Liver (tissue), 9 donors: ENCODE results near the gene ERC2. TPM values are rescaled to one million over a fixed set of nuclear protein-coding genes. Genes with fewer than 3 reads are reported as not detected.

ENCODE experiments used
- DNase-seq: peaks from one replicate; pipeline ENCODE4 v3.0.0-alpha.2; 2017; ENCODE audit warnings: low spot score
- H3K27ac ChIP-seq, 2 donors: one replicate each; pipeline ENCODE4 v1.7.0; 2013; ENCODE audit warnings: inconsistent platforms in 2 of 2, low read length in 2 of 2, control low read depth in 1 of 2, low read depth in 1 of 2, mild to moderate bottlenecking in 1 of 2
- H3K27me3 ChIP-seq, 4 donors: one replicate each; pipeline versions ENCODE4 v1.6.1 to v1.7.0; 2013; ENCODE audit warnings: low read length in 3 of 4, inconsistent platforms in 1 of 4, mild to moderate bottlenecking in 1 of 4, moderate library complexity in 1 of 4; ENCODE audit not compliant: control insufficient read depth in 4 of 4, insufficient read depth in 4 of 4
- H3K36me3 ChIP-seq, 4 donors: one replicate each; pipeline versions ENCODE4 v1.6.1 to v1.7.0; 2013; ENCODE audit warnings: low read length in 3 of 4, mild to moderate bottlenecking in 3 of 4, low read depth in 1 of 4, moderate library complexity in 1 of 4; ENCODE audit not compliant: control insufficient read depth in 4 of 4, insufficient read depth in 3 of 4
- H3K4me1 ChIP-seq, 4 donors: one replicate each; pipeline versions ENCODE4 v1.6.1 to v1.7.0; 2013; ENCODE audit warnings: low read length in 3 of 4, mild to moderate bottlenecking in 3 of 4, moderate library complexity in 1 of 4; ENCODE audit not compliant: control insufficient read depth in 4 of 4, insufficient read depth in 4 of 4
- H3K4me3 ChIP-seq, 3 donors: one replicate each; pipeline versions ENCODE4 v1.6.1 to v1.7.0; 2013; ENCODE audit warnings: low read length in 3 of 3, control low read depth in 1 of 3, low read depth in 1 of 3, mild to moderate bottlenecking in 1 of 3
- H3K9ac ChIP-seq, 2 donors: one replicate each; pipeline ENCODE4 v1.7.0; 2013; ENCODE audit warnings: low read length in 2 of 2, mild to moderate bottlenecking in 2 of 2, moderate library complexity in 2 of 2, control low read depth in 1 of 2, low read depth in 1 of 2
- H3K9me3 ChIP-seq, 4 donors: one replicate each; pipeline versions ENCODE4 v1.6.1 to v1.7.0; 2013; ENCODE audit warnings: low read length in 3 of 4; ENCODE audit not compliant: control insufficient read depth in 4 of 4
- CTCF ChIP-seq: fragments of 150-350 bp; IDR thresholded peaks from 2 replicates; pipeline ENCODE4 v1.5.1; 2017; ENCODE audit warnings: improper control_type of control experiment, low read depth, low read length; ENCODE audit not compliant: missing input control
- EGR1 ChIP-seq, 2 donors: IDR thresholded peaks; 2 replicates each; pipeline ENCODE4 v1.6.1; 2016 to 2018; ENCODE audit warnings: antibody characterized with exemption in 2 of 2, low read depth in 2 of 2
- FOXA1 ChIP-seq: IDR thresholded peaks from 2 replicates; pipeline ENCODE4 v1.6.1; 2016; ENCODE audit warnings: antibody characterized with exemption
- FOXA2 ChIP-seq: IDR thresholded peaks from 2 replicates; pipeline ENCODE4 v1.6.1; 2016; ENCODE audit warnings: antibody characterized with exemption
- GABPA ChIP-seq, 2 donors: IDR thresholded peaks in 1 of 2; conservative IDR thresholded peaks in 1 of 2; 2 replicates each; pipeline ENCODE4 v1.6.1; 2016; ENCODE audit warnings: antibody characterized with exemption in 2 of 2, mild to moderate bottlenecking in 1 of 2, moderate library complexity in 1 of 2
- HNF4A ChIP-seq, 2 donors: conservative IDR thresholded peaks; 2 replicates each; pipeline ENCODE4 v1.6.1; 2016; ENCODE audit warnings: antibody characterized with exemption in 2 of 2, mild to moderate bottlenecking in 2 of 2
- HNF4G ChIP-seq: IDR thresholded peaks from 2 replicates; pipeline ENCODE4 v1.6.1; 2016; ENCODE audit warnings: antibody characterized with exemption
- JUND ChIP-seq, 2 donors: IDR thresholded peaks; 2 replicates each; pipeline ENCODE4 v1.6.1; 2016; ENCODE audit warnings: antibody characterized with exemption in 2 of 2
- MAX ChIP-seq: IDR thresholded peaks from 2 replicates; pipeline ENCODE4 v1.6.1; 2016; ENCODE audit warnings: antibody characterized with exemption
- NR2F2 ChIP-seq: IDR thresholded peaks from 2 replicates; pipeline ENCODE4 v1.6.1; 2016; ENCODE audit warnings: antibody characterized with exemption
- RAD21 ChIP-seq, 2 donors: IDR thresholded peaks; 2 replicates each; pipeline ENCODE4 v1.6.1; 2016; ENCODE audit warnings: antibody characterized with exemption in 2 of 2, mild to moderate bottlenecking in 2 of 2
- RXRA ChIP-seq, 2 donors: IDR thresholded peaks; 2 replicates each; pipeline ENCODE4 v1.6.1; 2017 to 2018; ENCODE audit warnings: antibody characterized with exemption in 2 of 2, mild to moderate bottlenecking in 1 of 2
- TAF1 ChIP-seq: conservative IDR thresholded peaks from 2 replicates; pipeline ENCODE4 v1.6.1; 2016; ENCODE audit warnings: antibody characterized with exemption, mild to moderate bottlenecking
- YY1 ChIP-seq: IDR thresholded peaks from 2 replicates; pipeline ENCODE4 v1.6.1; 2016; ENCODE audit warnings: antibody characterized with exemption, mild to moderate bottlenecking
- WGBS: extraction: QIAGEN DNeasy Blood & Tissue Kit; methylation state at CpG from one replicate; pipeline ENCODE4 v1.1.7; 2013; 5-methylcytosine and 5-hydroxymethylcytosine counted together
- polyA plus RNA-seq, 2 donors: library from polyadenylated mRNA; stranded (reverse) in 1 of 2; unstranded in 1 of 2; fragments of 200-250 nt in 1 of 2; fragments of >200 nt in 1 of 2; fragmentation: Nextera tagmentation in 1 of 2; extraction: Ambion mirVana in 1 of 2; gene quantifications; one replicate each; pipeline versions ENCODE4 v1.2.1 to v1.2.3, GENCODE V29; 2013 to 2015
- total RNA-seq, 2 donors: library from RNA; depleted of rRNA; stranded (reverse); fragments of >200 nt; gene quantifications; one replicate each; pipeline ENCODE4 v1.2.3, GENCODE V29; 2014
- TF ChIP-seq, protein P1 (sequence below): IDR thresholded peaks from 2 replicates; pipeline ENCODE4 v1.6.1; 2016; ENCODE audit warnings: antibody characterized with exemption, mild to moderate bottlenecking
- TF ChIP-seq, protein P2 (sequence below): IDR thresholded peaks from 2 replicates; pipeline ENCODE4 v1.6.1; 2016; ENCODE audit warnings: antibody characterized with exemption
- donor health status: healthy.
- donor health status: healthy.
- donor health status: healthy.
- donor health status: healthy.
- donor health status: healthy.

ERC2 gene
- total and polyA plus RNA-seq, 4 donors: 0.14 to 0.25 TPM; not detected in 2

GRCh38 chr3:55870594-55870993 is 597.7 kb downstream of the ERC2 start:
- H3K27ac ChIP-seq: no peak overlapping the region
- TF ChIP-seq YY1: no peak
- no peak for TF ChIP-seq GABPA (IDR thresholded peaks at IDR 0.05 in 1 of 2, conservative IDR thresholded peaks at IDR 0.05 in 1 of 2)
- H3K36me3 ChIP-seq: no peaks in the 10 kb centered on the region
- no peaks in the 10 kb centered on the region for H3K4me1 ChIP-seq
- H3K9me3 ChIP-seq: no peaks in the 10 kb centered on the region
- H3K9ac ChIP-seq: no peak overlapping the region
- no peaks in the 10 kb centered on the region for H3K27me3 ChIP-seq
- no peak overlapping the region for H3K4me3 ChIP-seq
- no peak for DNase-seq
- 67% methylated on average over 5 of the region's 5 CpGs for WGBS

- H3K27ac ChIP-seq: no peak overlapping the region
- no peak overlapping the region for H3K9ac ChIP-seq
- DNase-seq: no peak
- no peak overlapping the region for H3K4me3 ChIP-seq
- WGBS: 66% methylated on average over 4 of the region's 4 CpGs
- H3K9me3 ChIP-seq: no peaks in the 10 kb centered on the region
- H3K27me3 ChIP-seq: no peaks in the 10 kb centered on the region
- TF ChIP-seq FOXA2 (no peak), FOXA1 (no peak), EGR1 (IDR thresholded peaks at IDR 0.05; ENCODE audit: low read depth in 2 of 2) (no peak), HNF4G (no peak), RAD21 (IDR thresholded peaks at IDR 0.05) (no peak), TAF1 (no peak), NR2F2 (no peak), MAX (no peak), HNF4A (conservative IDR thresholded peaks at IDR 0.05) (no peak), JUND (IDR thresholded peaks at IDR 0.05) (no peak), RXRA (IDR thresholded peaks at IDR 0.05) (no peak)
- TF ChIP-seq, protein P1, sequence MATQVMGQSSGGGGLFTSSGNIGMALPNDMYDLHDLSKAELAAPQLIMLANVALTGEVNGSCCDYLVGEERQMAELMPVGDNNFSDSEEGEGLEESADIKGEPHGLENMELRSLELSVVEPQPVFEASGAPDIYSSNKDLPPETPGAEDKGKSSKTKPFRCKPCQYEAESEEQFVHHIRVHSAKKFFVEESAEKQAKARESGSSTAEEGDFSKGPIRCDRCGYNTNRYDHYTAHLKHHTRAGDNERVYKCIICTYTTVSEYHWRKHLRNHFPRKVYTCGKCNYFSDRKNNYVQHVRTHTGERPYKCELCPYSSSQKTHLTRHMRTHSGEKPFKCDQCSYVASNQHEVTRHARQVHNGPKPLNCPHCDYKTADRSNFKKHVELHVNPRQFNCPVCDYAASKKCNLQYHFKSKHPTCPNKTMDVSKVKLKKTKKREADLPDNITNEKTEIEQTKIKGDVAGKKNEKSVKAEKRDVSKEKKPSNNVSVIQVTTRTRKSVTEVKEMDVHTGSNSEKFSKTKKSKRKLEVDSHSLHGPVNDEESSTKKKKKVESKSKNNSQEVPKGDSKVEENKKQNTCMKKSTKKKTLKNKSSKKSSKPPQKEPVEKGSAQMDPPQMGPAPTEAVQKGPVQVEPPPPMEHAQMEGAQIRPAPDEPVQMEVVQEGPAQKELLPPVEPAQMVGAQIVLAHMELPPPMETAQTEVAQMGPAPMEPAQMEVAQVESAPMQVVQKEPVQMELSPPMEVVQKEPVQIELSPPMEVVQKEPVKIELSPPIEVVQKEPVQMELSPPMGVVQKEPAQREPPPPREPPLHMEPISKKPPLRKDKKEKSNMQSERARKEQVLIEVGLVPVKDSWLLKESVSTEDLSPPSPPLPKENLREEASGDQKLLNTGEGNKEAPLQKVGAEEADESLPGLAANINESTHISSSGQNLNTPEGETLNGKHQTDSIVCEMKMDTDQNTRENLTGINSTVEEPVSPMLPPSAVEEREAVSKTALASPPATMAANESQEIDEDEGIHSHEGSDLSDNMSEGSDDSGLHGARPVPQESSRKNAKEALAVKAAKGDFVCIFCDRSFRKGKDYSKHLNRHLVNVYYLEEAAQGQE: no peak
- TF ChIP-seq, protein P2, sequence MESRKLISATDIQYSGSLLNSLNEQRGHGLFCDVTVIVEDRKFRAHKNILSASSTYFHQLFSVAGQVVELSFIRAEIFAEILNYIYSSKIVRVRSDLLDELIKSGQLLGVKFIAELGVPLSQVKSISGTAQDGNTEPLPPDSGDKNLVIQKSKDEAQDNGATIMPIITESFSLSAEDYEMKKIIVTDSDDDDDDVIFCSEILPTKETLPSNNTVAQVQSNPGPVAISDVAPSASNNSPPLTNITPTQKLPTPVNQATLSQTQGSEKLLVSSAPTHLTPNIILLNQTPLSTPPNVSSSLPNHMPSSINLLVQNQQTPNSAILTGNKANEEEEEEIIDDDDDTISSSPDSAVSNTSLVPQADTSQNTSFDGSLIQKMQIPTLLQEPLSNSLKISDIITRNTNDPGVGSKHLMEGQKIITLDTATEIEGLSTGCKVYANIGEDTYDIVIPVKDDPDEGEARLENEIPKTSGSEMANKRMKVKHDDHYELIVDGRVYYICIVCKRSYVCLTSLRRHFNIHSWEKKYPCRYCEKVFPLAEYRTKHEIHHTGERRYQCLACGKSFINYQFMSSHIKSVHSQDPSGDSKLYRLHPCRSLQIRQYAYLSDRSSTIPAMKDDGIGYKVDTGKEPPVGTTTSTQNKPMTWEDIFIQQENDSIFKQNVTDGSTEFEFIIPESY: no peak
- H3K36me3 ChIP-seq: no peaks in the 10 kb centered on the region
- H3K4me1 ChIP-seq: no peaks in the 10 kb centered on the region
These were observed 599.9 kb downstream of the ERC2 start for GRCh38 chr3:55868347-55868746.

GRCh38 chr3:55863028-55863427 is 605.2 kb downstream of the ERC2 start:
- Histone ChIP-seq H3K27me3 (no peaks in the 10 kb centered on the region), H3K9ac (no peak overlapping the region), H3K4me1 (no peaks in the 10 kb centered on the region), H3K27ac (no peak overlapping the region), H3K36me3 (no peaks in the 10 kb centered on the region), H3K9me3 (no peaks in the 10 kb centered on the region), H3K4me3 (no peak overlapping the region)
- TF ChIP-seq TAF1: no peak
- no peak for TF ChIP-seq RXRA (IDR thresholded peaks at IDR 0.05)
- no peak for TF ChIP-seq YY1
- no peak for TF ChIP-seq JUND (IDR thresholded peaks at IDR 0.05)
- no peak for TF ChIP-seq HNF4A (conservative IDR thresholded peaks at IDR 0.05)
- TF ChIP-seq CTCF: no peak
- TF ChIP-seq EGR1 (IDR thresholded peaks at IDR 0.05; ENCODE audit: low read depth in 2 of 2): no peak
- TF ChIP-seq RAD21 (IDR thresholded peaks at IDR 0.05): no peak
- TF ChIP-seq HNF4G: no peak
- no peak for TF ChIP-seq NR2F2
- no peak for TF ChIP-seq MAX
- no peak for TF ChIP-seq FOXA1
- no peak for TF ChIP-seq GABPA (IDR thresholded peaks at IDR 0.05 in 1 of 2, conservative IDR thresholded peaks at IDR 0.05 in 1 of 2)
- TF ChIP-seq, protein P2: no peak
- WGBS: 88% methylated on average over 4 of the region's 4 CpGs
- DNase-seq: no peak
